OCI-LY1 (cell line): ENCODE data around the gene NSD2.

Experiments
- H2AFZ ChIP-seq: fragments of 200-600 bp; sonication (generic), shearing (Covaris generic); 2 replicates; pipeline ENCODE4 v1.6.0; 2014; ENCODE audit warnings: antibody characterized with exemption, mild to moderate bottlenecking, low read length
- H3F3A ChIP-seq: fragments of 200-600 bp; sonication (generic), shearing (Covaris generic); 2 replicates; pipeline ENCODE4 v1.6.0; 2014; ENCODE audit warnings: mild to moderate bottlenecking, antibody characterized with exemption, low read length, moderate library complexity; ENCODE audit not compliant: insufficient read depth
- H3K27ac ChIP-seq: fragments of 200-600 bp; sonication (generic); 2 replicates; pipeline ENCODE4 v1.5.1; 2014; ENCODE audit warnings: low read length, mixed run types, mild to moderate bottlenecking, low read depth; ENCODE audit not compliant: poor library complexity, severe bottlenecking
- H3K27me3 ChIP-seq: fragments of 200-600 bp; sonication (generic); 2 replicates; pipeline ENCODE4 v1.6.0; 2014; ENCODE audit warnings: antibody characterized with exemption, mild to moderate bottlenecking, low read length, moderate library complexity; ENCODE audit not compliant: insufficient read depth
- H3K36me3 ChIP-seq: fragments of 200-600 bp; sonication (generic); 2 replicates; pipeline ENCODE4 v1.6.1; 2014; ENCODE audit warnings: mild to moderate bottlenecking, antibody characterized with exemption, low read length, moderate library complexity, mixed read lengths; ENCODE audit not compliant: insufficient read depth
- H3K4me1 ChIP-seq: fragments of 200-600 bp; sonication (generic); 2 replicates; pipeline ENCODE4 v1.5.1; 2014; ENCODE audit warnings: mild to moderate bottlenecking, low read length, moderate library complexity; ENCODE audit not compliant: insufficient read depth, severe bottlenecking
- H3K4me2 ChIP-seq: fragments of 200-600 bp; sonication (generic), shearing (Covaris generic); 2 replicates; pipeline ENCODE4 v1.6.1; 2014; ENCODE audit warnings: low read length
- H3K4me3 ChIP-seq: fragments of 200-600 bp; sonication (generic); 2 replicates; pipeline ENCODE4 v1.5.1; 2014; ENCODE audit warnings: low read length, low read depth, mild to moderate bottlenecking, mixed read lengths; ENCODE audit not compliant: poor library complexity, severe bottlenecking
- H3K79me2 ChIP-seq: fragments of 200-600 bp; shearing (Covaris generic); 2 replicates; pipeline ENCODE4 v1.6.1; 2016; ENCODE audit warnings: mixed run types, low read length, mixed read lengths; ENCODE audit not compliant: insufficient read depth
- H3K9ac ChIP-seq: fragments of 200-600 bp; sonication (generic), shearing (Covaris generic); 2 replicates; pipeline ENCODE4 v1.6.1; 2014; ENCODE audit warnings: mild to moderate bottlenecking, low read length, mixed read lengths
- H3K9me2 ChIP-seq: fragments of 200-600 bp; sonication (generic), shearing (Covaris generic); 2 replicates; pipeline ENCODE4 v1.6.1; 2014; ENCODE audit warnings: low read depth, mild to moderate bottlenecking, low read length, mixed read lengths
- H3K9me3 ChIP-seq: fragments of 200-600 bp; shearing (Covaris generic); 2 replicates; pipeline ENCODE4 v1.6.1; 2014; ENCODE audit warnings: low read length, mixed read lengths
- H4K20me1 ChIP-seq: fragments of 200-600 bp; sonication (generic), shearing (Covaris generic); 2 replicates; pipeline ENCODE4 v1.6.0; 2016; ENCODE audit warnings: mild to moderate bottlenecking, low read length; ENCODE audit not compliant: insufficient read depth
- CTCF ChIP-seq: fragments of 200-600 bp; sonication (generic), shearing (Covaris generic); IDR thresholded peaks from 2 replicates; pipeline ENCODE4 v1.5.1; 2017; ENCODE audit warnings: mild to moderate bottlenecking, antibody characterized with exemption, low read length, moderate library complexity, mixed read lengths
- EZH2 ChIP-seq: fragments of 200-600 bp; sonication (generic), shearing (Covaris generic); IDR thresholded peaks from 2 replicates; pipeline ENCODE4 v1.8.0; 2017; ENCODE audit warnings: borderline replicate concordance, mixed run types, mild to moderate bottlenecking, antibody characterized with exemption, low read length, moderate library complexity, mixed read lengths

Gene NSD2

GRCh38 chr4:1973661-1974060, 102.5 kb downstream of the NSD2 start:
- Histone ChIP-seq H3K36me3 (peaks cover 75% of the 10 kb centered on the region), H4K20me1 (no peaks in the 10 kb centered on the region), H3F3A (no peaks in the 10 kb centered on the region), H3K79me2 (no peaks in the 10 kb centered on the region), H3K4me1 (no peaks in the 10 kb centered on the region), H3K4me2 (no peak overlapping the region), H3K9ac (no peak overlapping the region), H3K4me3 (no peak overlapping the region), H3K27ac (no peak overlapping the region), H3K9me2 (no peaks in the 10 kb centered on the region), H3K27me3 (no peaks in the 10 kb centered on the region), H2AFZ (no peak overlapping the region), H3K9me3 (no peaks in the 10 kb centered on the region)
- no peak for TF ChIP-seq CTCF
- no peak for TF ChIP-seq EZH2

- no peak overlapping the region for H3K4me3 ChIP-seq
- peaks cover 79% of the 10 kb centered on the region for H3K36me3 ChIP-seq
- no peaks in the 10 kb centered on the region for H3F3A ChIP-seq
- H3K27ac ChIP-seq: no peak overlapping the region
- no peaks in the 10 kb centered on the region for H3K9me2 ChIP-seq
- H4K20me1 ChIP-seq: no peaks in the 10 kb centered on the region
- H3K79me2 ChIP-seq: no peaks in the 10 kb centered on the region
- H3K27me3 ChIP-seq: no peaks in the 10 kb centered on the region
- no peak overlapping the region for H3K9ac ChIP-seq
- no peak overlapping the region for H2AFZ ChIP-seq
- H3K4me2 ChIP-seq: no peak overlapping the region
- no peaks in the 10 kb centered on the region for H3K4me1 ChIP-seq
- TF ChIP-seq EZH2: no peak
- no peak for TF ChIP-seq CTCF
- H3K9me3 ChIP-seq: no peaks in the 10 kb centered on the region
Measured at GRCh38 chr4:1974840-1975239, 103.6 kb downstream of the NSD2 start.

GRCh38 chr4:1975391-1975801, 104.2 kb downstream of the NSD2 start:
- H3F3A ChIP-seq: no peaks in the 10 kb centered on the region
- no peaks in the 10 kb centered on the region for H3K4me1 ChIP-seq
- no peak overlapping the region for H3K9ac ChIP-seq
- H3K9me2 ChIP-seq: no peaks in the 10 kb centered on the region
- no peak overlapping the region for H2AFZ ChIP-seq
- H3K36me3 ChIP-seq: peaks cover 79% of the 10 kb centered on the region
- H3K27ac ChIP-seq: no peak overlapping the region
- H3K27me3 ChIP-seq: no peaks in the 10 kb centered on the region
- TF ChIP-seq CTCF: no peak
- no peak overlapping the region for H3K4me2 ChIP-seq
- H3K79me2 ChIP-seq: no peaks in the 10 kb centered on the region
- H3K9me3 ChIP-seq: no peaks in the 10 kb centered on the region
- no peaks in the 10 kb centered on the region for H4K20me1 ChIP-seq
- H3K4me3 ChIP-seq: no peak overlapping the region
